ENCODE results near the gene INKA1.

INKA1 gene

GRCh38 chr3:49786357-49787181 lies 16.5 kb upstream of the INKA1 start, which contains the start of gene IP6K1:
Gene IP6K1, minus strand, starts transcription at chr3:49786542. Its CDS starts 38,502 bp downstream, at chr3:49748040.
- DNase-seq (ENCODE audit: low spot score) = peak; percentile 100

DNA sequence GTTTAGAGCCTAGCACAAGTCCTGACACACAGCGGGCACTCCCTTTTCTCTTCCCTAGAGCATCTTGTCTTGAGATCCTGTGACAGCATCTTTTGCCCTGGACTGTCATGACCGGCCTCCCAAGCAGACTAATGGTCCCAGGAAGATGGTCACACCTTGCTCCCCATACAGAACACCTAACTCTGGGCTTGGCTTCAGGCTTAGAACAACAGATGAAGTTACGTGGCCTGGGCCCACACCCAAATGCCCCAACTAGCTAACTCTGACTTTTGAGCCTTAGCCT lies 15.9 kb upstream of the INKA1 start:
- peak; percentile 43 for DNase-seq (ENCODE audit: low spot score)

DNA sequence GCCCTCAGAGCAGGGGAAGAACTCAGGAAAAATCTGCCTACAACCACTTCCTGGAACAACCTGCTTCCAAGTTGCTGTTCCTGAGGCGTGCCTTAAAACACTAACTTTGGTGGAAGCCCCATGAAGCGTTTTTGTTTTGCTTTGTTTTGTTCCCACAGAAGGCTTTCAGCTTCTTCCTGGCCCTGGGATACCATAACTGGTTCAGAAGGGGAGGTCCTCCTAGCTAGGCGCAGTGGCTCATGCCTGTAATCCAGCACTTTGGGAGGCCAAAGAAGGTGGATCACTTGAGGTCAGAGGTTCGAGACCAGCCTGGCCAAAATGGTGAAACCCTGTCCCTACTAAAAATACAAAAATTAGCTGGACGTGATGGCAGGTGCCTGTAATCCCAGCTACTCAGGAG lies 15.5 kb upstream of the INKA1 start:
- DNase-seq (ENCODE audit: low spot score) = no peak

DNA sequence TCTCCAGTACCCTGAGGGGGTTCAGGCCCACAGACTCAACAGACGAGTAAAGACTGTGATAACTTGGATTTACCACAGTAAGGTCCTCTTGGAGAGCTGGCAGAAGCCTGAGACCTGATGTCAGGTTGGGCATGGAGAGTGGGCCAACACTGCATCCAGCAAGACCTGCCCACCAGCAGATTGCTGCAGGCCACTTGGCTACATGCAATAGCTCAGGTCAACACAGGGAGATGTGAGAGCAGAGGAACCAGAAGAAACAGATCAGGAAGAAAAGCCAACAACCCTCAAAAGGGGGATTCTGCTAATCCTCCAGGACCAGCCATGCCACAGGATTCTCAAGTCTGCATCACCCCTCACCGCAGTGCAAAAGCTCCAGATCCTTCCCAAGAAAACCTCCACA lies 15.0 kb upstream of the INKA1 start:
- DNase-seq (ENCODE audit: low spot score) = no peak

- DNase-seq (ENCODE audit: low spot score) = no peak
Observed at GRCh38 chr3:49790626-49791411, 12.2 kb upstream of the INKA1 start.

DNA sequence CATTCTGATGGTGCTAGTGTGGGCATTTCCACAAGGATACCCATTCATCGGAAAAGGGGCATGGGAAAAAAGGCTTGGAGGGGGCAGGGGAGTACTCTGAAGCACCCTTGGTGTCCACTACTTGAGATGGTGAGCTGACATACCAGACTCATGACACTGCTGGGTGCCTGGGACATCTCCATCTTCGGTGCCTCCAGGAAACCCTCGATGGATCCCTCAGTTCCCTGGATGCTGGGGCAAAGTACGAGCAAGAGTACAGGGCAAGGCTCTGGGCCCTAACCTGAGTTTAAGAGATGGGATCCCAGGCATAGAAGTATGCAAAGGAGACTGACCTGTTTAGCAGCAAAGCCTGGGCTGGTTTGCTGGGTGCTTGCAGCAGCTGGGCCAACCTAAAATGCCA lies 11.5 kb upstream of the INKA1 start:
- DNase-seq (ENCODE audit: low spot score) = no peak

GRCh38 chr3:49792371-49793150 lies 10.5 kb upstream of the INKA1 start:
- no peak for DNase-seq (ENCODE audit: low spot score)

DNA sequence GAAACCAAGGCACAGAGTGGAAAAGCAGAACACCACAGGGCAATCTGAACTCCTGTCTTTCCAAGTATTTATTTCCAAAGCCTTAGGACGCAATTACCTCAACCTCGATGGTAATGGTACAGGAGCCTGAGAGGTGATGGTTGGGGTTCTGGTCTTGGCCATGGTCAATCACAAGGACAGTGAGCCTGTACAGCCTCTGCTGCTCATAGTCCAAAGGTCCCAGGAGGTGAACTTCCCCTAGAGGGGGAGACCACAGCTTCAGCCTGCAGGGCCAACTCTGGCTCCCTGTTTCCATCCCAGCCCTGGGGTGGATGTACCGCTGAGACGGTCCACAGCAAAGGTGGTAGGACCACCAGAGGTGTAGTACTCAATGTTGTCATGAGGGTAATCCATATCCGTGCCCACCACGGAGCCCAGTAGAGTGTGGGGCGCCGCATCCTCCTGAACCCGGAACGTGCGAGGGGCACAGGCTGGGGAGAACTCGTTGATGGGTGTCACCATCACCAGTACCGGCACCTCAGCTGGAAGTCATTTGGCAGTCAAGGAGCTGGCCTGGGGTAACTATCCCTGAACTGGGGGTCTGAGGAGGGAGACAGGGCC lies 9.5 kb upstream of the INKA1 start:
- DNase-seq (ENCODE audit: low spot score) = no peak

- no peak for DNase-seq (ENCODE audit: low spot score)
Observed at GRCh38 chr3:49794431-49794830, 8.6 kb upstream of the INKA1 start.

DNA sequence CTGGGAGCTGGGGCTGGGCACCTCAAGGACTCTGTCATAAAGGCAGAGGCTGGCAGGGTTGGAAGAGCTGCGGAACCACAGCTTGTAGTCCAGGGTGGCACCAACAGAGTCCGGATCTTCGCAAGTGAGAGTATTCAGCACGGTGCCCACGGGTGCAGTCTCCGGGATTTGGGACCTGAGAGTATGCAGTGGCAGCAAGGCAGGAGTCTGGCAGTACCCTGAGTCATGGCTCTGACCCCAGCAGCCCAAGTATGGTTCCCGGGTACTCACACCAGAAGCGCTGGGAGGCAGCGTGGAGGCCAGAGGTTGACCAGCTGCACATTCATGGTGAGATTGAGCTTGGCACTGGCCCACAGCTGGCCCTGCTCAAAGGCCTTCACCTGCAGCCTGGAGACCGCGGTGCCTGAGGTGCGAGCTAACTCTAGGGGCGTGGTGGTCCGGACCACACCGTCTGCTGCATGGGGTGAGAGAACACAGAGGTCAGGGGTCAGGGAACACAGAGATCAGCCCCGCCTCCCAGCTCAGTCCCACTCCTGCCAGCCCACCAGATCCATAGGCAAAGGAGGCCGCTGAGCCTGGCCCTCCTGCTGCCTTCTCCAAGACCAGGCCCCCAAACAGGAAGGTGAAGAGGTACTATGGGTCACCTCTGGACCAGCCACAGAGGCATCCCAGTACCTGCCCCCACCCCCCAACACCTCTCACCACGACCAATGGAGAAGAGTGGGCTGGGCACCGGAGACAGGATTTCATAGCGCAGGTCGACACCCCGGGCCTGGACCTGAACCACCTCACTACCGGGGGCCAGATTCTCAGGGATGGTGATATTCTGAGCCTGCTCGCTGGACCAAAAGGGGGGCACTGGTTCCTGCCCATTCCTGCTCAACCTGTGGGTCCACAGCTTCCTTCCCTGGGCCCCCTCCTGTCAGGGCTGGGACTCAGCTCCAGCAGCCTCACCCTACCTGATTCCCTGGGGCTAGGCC lies 7.8 kb upstream of the INKA1 start:
- DNase-seq (ENCODE audit: low spot score) = no peak

GRCh38 chr3:49799105-49799504 lies 4.0 kb upstream of the INKA1 start:
- DNase-seq (ENCODE audit: low spot score) = no peak

DNA sequence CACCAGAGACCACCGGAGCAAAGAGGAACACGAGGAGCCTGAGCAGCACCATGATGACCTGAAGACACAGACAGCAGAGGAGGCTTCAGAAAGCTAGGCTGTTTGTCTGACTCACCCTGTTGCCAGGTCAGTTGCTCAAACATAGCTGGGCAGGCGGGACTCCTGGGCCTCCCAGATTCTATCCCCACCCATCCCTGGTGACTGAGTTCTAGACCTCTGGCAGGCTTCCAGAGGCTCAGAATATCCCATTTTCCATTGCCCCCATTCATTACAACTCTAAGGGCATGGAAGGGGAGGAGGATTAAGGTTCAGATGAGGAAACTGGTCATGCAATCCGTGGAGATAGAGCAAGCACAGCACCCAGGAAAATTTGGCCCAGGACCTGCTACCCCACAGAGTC lies 3.3 kb upstream of the INKA1 start, which contains the start of gene CDHR4:
CDHR4 (minus strand) TSS at position 113 of the 400 bp plus-strand sequence; CDS start at position 52, 61 bp downstream.
- no peak for DNase-seq (ENCODE audit: low spot score)

- no peak for DNase-seq (ENCODE audit: low spot score)
Observed at GRCh38 chr3:49801160-49801559, 1.9 kb upstream of the INKA1 start.

- peak; percentile 57 for DNase-seq (ENCODE audit: low spot score)
Observed at GRCh38 chr3:49803465-49804140, 542 bp downstream of the INKA1 start.

DNA sequence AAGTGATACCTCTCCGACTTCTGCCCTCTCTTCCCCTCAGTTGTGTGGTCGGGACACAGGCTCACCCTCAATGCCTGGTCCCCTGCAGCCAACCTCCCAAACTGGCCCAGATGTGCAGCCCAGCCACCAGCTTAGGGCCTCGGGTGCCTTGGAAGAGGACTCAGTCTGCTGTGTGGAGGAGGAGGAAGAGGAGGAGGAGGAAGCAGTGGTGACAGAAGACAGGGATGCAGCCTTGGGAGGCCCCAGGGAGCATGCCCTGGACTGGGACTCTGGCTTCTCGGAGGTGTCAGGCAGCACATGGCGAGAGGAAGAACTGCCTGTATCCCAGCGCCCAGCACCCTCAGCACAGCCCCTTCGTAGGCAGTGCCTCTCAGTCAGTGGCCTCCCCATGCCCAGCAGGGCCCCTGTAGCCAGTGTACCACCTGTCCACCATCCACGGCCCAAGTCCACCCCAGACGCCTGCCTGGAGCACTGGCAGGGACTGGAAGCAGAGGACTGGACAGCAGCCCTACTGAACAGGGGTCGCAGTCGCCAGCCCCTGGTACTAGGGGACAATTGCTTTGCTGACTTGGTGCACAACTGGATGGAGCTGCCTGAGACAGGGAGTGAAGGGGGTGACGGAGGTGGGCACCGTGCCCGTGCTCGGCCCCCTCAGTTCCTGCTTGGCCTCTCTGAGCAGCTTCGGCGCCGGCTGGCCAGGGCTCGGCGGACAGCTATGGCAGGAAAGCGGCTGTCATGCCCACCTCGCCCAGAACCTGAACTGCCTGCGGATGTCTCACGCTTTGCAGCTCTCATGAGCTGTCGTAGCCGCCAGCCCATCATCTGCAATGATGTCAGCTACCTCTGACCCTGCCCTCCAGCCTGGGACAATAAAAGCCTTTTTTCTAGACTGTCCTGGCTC lies 1.3 kb downstream of the INKA1 start:
- DNase-seq (ENCODE audit: low spot score) = no peak

DNA sequence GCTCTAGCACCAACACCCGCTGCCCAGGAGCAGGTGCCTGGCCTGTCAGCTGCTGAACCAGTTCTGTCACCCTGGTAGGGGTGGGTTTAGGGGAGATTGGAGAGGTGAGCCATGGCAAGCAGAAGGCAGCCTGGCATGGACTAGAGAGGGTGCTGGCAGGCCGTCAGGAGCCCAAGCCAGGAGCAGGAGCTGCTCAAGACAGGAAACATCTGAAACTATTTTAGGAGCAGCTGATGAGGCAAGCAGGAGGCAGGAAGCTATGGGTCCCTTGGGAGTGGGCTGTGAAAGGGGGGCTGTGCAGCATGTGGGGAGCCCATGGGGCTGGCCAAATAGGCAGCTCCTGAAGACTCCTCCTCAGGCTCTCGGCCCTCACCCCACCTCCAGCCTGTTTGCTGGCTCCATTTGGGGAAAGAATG lies 2.3 kb downstream of the INKA1 start:
- peak; percentile 78 for DNase-seq (ENCODE audit: low spot score)

DNA sequence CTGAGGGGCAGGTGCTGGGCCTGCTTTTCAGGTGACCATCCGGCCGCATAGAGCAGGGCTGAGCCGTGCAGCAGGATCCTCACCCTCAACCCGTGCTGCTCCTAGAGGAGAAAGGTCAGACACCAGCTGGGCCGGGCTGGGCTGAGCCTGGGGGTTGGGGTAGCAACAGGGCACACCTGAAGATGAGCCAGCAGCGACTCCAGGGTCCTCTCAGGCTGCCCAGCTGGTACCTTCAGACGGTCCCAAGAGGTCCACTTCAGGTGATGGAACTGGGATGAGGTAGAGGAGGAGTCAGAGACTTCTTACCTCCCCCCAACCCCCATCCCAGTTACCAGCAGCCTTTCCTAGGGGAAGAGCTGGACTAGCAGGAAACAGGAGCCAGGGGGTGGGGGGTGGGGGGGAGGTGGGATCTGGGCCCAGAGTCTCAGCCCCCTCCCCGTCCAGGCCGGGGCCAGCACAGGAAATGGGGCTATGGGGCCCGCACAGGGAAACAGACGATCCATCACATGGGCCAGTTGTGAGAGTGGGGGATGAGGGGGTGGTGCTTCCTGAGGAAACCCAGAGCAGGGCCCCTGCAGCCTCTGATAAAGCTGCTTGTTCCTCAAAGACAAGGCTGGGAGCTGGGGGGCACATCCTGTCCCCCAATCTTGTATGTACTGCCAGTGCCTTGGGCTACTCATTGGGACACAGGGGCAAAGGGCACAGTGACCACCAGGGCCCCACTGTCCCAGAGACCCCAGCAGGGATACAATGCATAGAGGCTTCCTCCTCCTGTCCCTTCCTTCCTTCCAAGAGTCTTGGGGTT lies 3.0 kb downstream of the INKA1 start:
- peak; percentile 51 for DNase-seq (ENCODE audit: low spot score)

DNA sequence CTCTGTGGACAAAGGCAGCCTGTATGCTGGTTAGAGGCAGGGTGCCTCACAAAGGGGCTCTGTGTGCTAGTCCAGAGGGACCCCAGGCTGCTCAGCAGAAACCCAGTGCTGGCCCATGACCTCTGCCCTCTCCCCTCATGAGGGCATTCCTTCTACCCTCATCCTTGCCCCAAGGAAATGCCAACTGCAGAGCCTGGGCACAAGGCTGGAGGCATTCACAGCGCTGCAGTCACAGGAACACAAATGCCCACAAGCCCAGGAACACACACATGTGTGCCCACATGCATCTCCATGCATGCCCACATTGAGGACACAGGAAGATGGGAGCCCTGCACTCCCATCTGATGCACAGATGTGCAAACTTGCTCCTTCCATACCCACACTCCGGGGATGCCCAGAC lies 3.8 kb downstream of the INKA1 start:
- DNase-seq (ENCODE audit: low spot score) = no peak

Data from Ammon's horn (tissue), 1 donor.